Articular chondrocyte of knee joint (primary cell): ENCODE measurements around the gene SIRPB2. TPM values are rescaled to one million over a fixed set of nuclear protein-coding genes. Genes with fewer than 3 reads are reported as not detected.

ENCODE experiments used
- small RNA-seq: library from RNA; depleted of rRNA; stranded (forward); fragments of <200 nt; gene quantifications from one replicate; pipeline ENCODE3, GENCODE V24; 2012
- total RNA-seq: library from RNA; depleted of rRNA; stranded (reverse); fragments of >200 nt; gene quantifications from 2 replicates; pipeline ENCODE4 v1.2.3, GENCODE V29; 2012

The SIRPB2 gene
- not detected in 2 replicates for total RNA-seq

GRCh38 chr20:1491281-1491840 is at the start of gene SIRPB2:
TSS of gene SIRPB2 (minus strand) at chr20:1491420. CDS start at chr20:1491359, 61 bp downstream.

GRCh38 chr20:1466211-1467081 is 24.8 kb downstream of the SIRPB2 start, which contains the start of gene NSFL1C:
TSS of gene NSFL1C (minus strand) at chr20:1466849. CDS start at chr20:1466824, 25 bp downstream.

Small RNAs within 50 kb of the gene (small RNA-seq; reads per million reads assigned to genes)
- gene RNU6-917P, result not detected

Other genes with a start within 250 kb of the SIRPB2 start
- 6.3 and 6.4 TPM in 2 replicates for gene SNPH, start 225.1 kb downstream of the SIRPB2 start, total RNA-seq
- 1.7 TPM in 2 replicates for gene SDCBP2, start 162.3 kb downstream of the SIRPB2 start, total RNA-seq
- 137 and 138 TPM in 2 replicates for gene FKBP1A, start 98.4 kb downstream of the SIRPB2 start, total RNA-seq
- 36.2 TPM in 2 replicates for gene NSFL1C, start 24.6 kb downstream of the SIRPB2 start, total RNA-seq
- not detected in 2 replicates for gene SIRPD, start 66.3 kb upstream of the SIRPB2 start, total RNA-seq
- gene SIRPB1, start 128.6 kb upstream of the SIRPB2 start, total RNA-seq, result not detected in 2 replicates
- not detected in 2 replicates for gene SIRPG, start 166.4 kb upstream of the SIRPB2 start, total RNA-seq